GM12878 (cell line): Measurements from ENCODE around the gene PIP4K2B. TPM values are rescaled to one million over a fixed set of nuclear protein-coding genes. Genes with fewer than 3 reads are reported as not detected.
A peak's percentile ranks its signal among the peaks of the same experiment; 100 is the strongest.

Experiments
- CHD4 ChIP-seq: fragments of 200-600 bp; sonication (generic); IDR thresholded peaks from 2 replicates; pipeline ENCODE4 v1.6.1; 2016; ENCODE audit warnings: mild to moderate bottlenecking
- CREM ChIP-seq: IDR thresholded peaks from 2 replicates; pipeline ENCODE4 v1.6.1; 2014; ENCODE audit warnings: antibody characterized with exemption, low read depth
- POLR2AphosphoS2 ChIP-seq: IDR thresholded peaks from 2 replicates; pipeline ENCODE4 v1.6.1; 2011; ENCODE audit warnings: low read depth, mild to moderate bottlenecking, low read length, improper control_type of control experiment, moderate library complexity
- RAD21 ChIP-seq: IDR thresholded peaks from 2 replicates; pipeline ENCODE4 v1.6.1; 2011; ENCODE audit warnings: mild to moderate bottlenecking, low read depth, low read length, moderate library complexity; ENCODE audit not compliant: insufficient read depth
- SMAD1 ChIP-seq: fragments of 450-650 bp; IDR thresholded peaks from 2 replicates; pipeline ENCODE4 v1.6.1; 2018; ENCODE audit warnings: mild to moderate bottlenecking, low read depth; ENCODE audit not compliant: partially characterized antibody
- TAF1 ChIP-seq: IDR thresholded peaks from 2 replicates; pipeline ENCODE4 v1.6.1; 2011; ENCODE audit warnings: mild to moderate bottlenecking, low read depth, low read length, borderline replicate concordance
- TCF12 ChIP-seq: IDR thresholded peaks from 2 replicates; pipeline ENCODE4 v1.6.1; 2011; ENCODE audit warnings: low read depth, mild to moderate bottlenecking, low read length
- ZBTB40 ChIP-seq: fragments of 450-650 bp; IDR thresholded peaks from 2 replicates; pipeline ENCODE4 v1.6.1; 2016; ENCODE audit warnings: mild to moderate bottlenecking, moderate library complexity, borderline replicate concordance
- polyA plus RNA-seq, 11 experiments: library from polyadenylated mRNA; depleted of rRNA in 4 of 11; unstranded in 6 of 11; stranded (reverse) in 5 of 11; fragments of >200 nt; fragmentation: Nextera tagmentation in 4 of 11; fragmentation: Illumina TruSeq in 1 of 11; extraction: Ambion mirVana in 4 of 11; extraction: Trizol in 1 of 11; gene quantifications; 1 replicate in 1 of 11; 2 replicates in 10 of 11; pipeline versions ENCODE4 v1.2.1 to v1.2.3, GENCODE V29; 2011 to 2016; ENCODE audit warnings: inconsistent platforms in 2 of 11, missing spikeins in 2 of 11, low read depth in 1 of 11
- total RNA-seq, 4 experiments: library from RNA; depleted of rRNA in 3 of 4; stranded (reverse); fragments of >200 nt in 3 of 4; fragmentation: Illumina TruSeq in 1 of 4; extraction: Trizol in 1 of 4; gene quantifications; 2 replicates each; pipeline versions ENCODE4 v1.2.1 to v1.2.3, GENCODE V29; 2013 to 2021
- TF ChIP-seq, protein P1 (sequence below): fragments of 150-350 bp; IDR thresholded peaks from 2 replicates; pipeline ENCODE4 v1.6.1; 2014; ENCODE audit warnings: mild to moderate bottlenecking, low read depth, low read length
- TF ChIP-seq, protein P2 (sequence below): IDR thresholded peaks from 2 replicates; pipeline ENCODE4 v1.6.1; 2011; ENCODE audit warnings: mild to moderate bottlenecking, low read depth, low read length, moderate library complexity; ENCODE audit not compliant: insufficient replicate concordance
- TF ChIP-seq, protein P3 (sequence below): IDR thresholded peaks from 2 replicates; pipeline ENCODE4 v1.6.1; 2012; ENCODE audit warnings: mild to moderate bottlenecking, low read depth, low read length
- TF ChIP-seq, protein P4 (sequence below): fragments of 450-650 bp; IDR thresholded peaks from 2 replicates; pipeline ENCODE4 v1.6.1; 2017; ENCODE audit warnings: antibody characterized with exemption, mild to moderate bottlenecking, moderate library complexity

PIP4K2B gene
- total and polyA plus RNA-seq, 10 of the 15 experiments (the other 5 are each of a cell fraction or from before 2014, with no cell fraction given) = 3.8 to 30.3 (median 18.2) TPM

- TF ChIP-seq, protein P1, sequence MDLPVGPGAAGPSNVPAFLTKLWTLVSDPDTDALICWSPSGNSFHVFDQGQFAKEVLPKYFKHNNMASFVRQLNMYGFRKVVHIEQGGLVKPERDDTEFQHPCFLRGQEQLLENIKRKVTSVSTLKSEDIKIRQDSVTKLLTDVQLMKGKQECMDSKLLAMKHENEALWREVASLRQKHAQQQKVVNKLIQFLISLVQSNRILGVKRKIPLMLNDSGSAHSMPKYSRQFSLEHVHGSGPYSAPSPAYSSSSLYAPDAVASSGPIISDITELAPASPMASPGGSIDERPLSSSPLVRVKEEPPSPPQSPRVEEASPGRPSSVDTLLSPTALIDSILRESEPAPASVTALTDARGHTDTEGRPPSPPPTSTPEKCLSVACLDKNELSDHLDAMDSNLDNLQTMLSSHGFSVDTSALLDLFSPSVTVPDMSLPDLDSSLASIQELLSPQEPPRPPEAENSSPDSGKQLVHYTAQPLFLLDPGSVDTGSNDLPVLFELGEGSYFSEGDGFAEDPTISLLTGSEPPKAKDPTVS = no peak
- TF ChIP-seq, protein P2, sequence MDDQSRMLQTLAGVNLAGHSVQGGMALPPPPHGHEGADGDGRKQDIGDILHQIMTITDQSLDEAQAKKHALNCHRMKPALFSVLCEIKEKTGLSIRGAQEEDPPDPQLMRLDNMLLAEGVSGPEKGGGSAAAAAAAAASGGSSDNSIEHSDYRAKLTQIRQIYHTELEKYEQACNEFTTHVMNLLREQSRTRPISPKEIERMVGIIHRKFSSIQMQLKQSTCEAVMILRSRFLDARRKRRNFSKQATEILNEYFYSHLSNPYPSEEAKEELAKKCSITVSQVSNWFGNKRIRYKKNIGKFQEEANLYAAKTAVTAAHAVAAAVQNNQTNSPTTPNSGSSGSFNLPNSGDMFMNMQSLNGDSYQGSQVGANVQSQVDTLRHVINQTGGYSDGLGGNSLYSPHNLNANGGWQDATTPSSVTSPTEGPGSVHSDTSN = no peak
- TF ChIP-seq RAD21 (no peak), TAF1 (no peak), ZBTB40 (peak; percentile 59; the same call in 1 of the 2 replicates), POLR2AphosphoS2 (no peak), CREM (no peak), TCF12 (0 out of 2 replicates have a peak, but pooled peaks have one; percentile 6), SMAD1 (no peak), CHD4 (no peak)
- TF ChIP-seq, protein P3, sequence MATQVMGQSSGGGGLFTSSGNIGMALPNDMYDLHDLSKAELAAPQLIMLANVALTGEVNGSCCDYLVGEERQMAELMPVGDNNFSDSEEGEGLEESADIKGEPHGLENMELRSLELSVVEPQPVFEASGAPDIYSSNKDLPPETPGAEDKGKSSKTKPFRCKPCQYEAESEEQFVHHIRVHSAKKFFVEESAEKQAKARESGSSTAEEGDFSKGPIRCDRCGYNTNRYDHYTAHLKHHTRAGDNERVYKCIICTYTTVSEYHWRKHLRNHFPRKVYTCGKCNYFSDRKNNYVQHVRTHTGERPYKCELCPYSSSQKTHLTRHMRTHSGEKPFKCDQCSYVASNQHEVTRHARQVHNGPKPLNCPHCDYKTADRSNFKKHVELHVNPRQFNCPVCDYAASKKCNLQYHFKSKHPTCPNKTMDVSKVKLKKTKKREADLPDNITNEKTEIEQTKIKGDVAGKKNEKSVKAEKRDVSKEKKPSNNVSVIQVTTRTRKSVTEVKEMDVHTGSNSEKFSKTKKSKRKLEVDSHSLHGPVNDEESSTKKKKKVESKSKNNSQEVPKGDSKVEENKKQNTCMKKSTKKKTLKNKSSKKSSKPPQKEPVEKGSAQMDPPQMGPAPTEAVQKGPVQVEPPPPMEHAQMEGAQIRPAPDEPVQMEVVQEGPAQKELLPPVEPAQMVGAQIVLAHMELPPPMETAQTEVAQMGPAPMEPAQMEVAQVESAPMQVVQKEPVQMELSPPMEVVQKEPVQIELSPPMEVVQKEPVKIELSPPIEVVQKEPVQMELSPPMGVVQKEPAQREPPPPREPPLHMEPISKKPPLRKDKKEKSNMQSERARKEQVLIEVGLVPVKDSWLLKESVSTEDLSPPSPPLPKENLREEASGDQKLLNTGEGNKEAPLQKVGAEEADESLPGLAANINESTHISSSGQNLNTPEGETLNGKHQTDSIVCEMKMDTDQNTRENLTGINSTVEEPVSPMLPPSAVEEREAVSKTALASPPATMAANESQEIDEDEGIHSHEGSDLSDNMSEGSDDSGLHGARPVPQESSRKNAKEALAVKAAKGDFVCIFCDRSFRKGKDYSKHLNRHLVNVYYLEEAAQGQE = no peak
- TF ChIP-seq, protein P4, sequence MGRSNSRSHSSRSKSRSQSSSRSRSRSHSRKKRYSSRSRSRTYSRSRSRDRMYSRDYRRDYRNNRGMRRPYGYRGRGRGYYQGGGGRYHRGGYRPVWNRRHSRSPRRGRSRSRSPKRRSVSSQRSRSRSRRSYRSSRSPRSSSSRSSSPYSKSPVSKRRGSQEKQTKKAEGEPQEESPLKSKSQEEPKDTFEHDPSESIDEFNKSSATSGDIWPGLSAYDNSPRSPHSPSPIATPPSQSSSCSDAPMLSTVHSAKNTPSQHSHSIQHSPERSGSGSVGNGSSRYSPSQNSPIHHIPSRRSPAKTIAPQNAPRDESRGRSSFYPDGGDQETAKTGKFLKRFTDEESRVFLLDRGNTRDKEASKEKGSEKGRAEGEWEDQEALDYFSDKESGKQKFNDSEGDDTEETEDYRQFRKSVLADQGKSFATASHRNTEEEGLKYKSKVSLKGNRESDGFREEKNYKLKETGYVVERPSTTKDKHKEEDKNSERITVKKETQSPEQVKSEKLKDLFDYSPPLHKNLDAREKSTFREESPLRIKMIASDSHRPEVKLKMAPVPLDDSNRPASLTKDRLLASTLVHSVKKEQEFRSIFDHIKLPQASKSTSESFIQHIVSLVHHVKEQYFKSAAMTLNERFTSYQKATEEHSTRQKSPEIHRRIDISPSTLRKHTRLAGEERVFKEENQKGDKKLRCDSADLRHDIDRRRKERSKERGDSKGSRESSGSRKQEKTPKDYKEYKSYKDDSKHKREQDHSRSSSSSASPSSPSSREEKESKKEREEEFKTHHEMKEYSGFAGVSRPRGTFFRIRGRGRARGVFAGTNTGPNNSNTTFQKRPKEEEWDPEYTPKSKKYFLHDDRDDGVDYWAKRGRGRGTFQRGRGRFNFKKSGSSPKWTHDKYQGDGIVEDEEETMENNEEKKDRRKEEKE = no peak
Measured at GRCh38 chr17:38749223-38750043, 49.9 kb downstream of the PIP4K2B start (continued).
